DMS153 treated with DMSO at 0.1 percent for 48 hours (cell line): ENCODE measurements around the gene ADK.

Experiments used
- DNase-seq: peaks from one replicate; lab custom pipeline; 2025; ENCODE audit not compliant: unreplicated experiment; lab: John Stamatoyannopoulos, UW

Gene ADK

GRCh38 chr10:74234569-74234968 lies 83.5 kb downstream of the ADK start:
- no peak for DNase-seq

DNA sequence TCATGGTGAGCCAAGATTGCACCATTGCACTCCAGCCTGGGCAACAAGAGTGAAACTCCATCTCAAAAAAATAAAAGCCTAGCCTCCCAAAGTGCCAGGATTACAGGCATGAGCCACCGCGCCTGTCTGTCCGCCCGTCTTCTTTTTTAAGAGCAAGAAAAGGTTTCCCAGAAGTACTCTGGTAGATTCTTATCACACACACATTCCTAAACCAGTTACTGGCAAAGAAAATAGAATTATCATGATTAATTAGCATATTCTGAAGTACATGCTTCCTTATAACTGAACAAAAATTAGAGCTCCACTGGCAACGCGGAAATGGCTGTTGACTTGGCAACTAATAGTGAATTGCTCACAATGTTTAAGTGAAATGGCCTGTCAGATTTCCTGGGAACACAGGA lies 87.0 kb downstream of the ADK start:
- no peak for DNase-seq

- no peak for DNase-seq
These were observed 87.5 kb downstream of the ADK start for GRCh38 chr10:74238516-74238915.

DNA sequence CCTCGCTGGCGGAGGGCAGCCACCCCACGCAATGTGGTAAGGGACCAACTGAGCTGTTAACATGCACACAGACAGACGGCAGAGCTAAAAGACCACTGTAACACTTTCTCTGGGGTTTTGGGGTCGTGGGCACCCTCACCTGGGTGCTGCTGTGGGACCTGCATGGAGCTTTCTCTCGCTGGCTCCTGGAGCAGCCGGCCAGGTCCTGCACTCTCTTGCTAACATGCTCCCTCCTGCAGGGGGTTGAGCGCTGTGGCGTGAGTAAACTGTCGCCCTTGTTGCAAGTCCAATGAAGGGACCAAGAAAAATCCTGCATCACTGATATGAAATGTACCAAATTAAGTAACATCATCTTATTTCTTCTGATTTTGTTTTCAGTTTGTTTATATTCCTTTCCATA lies 92.0 kb downstream of the ADK start:
- no peak for DNase-seq

DNA sequence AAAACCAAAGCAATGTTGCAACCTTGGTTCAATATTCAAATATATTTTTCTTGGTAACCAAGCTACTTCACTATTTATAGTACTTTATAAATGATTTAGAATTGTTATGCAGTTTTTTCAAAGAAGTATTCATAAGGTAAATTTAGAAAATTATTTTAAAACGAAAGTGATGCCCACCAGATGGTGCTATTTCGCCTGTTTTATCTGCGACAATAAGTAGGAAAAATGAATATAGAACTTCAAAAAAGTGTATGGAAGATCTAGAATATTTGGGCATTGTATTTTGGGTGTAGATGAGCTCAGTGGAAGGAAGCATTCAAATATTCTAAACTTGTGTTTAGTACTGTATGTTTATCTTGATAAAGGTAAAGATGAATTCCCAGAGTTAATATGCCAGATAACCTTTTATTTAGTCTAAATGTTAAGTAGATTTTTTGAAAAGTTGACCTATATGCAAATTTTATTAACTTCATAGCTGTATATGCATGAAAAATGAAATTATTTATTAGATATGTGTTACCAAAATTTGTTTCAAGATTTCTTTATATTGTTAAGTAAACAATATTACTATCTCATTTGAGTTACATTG lies 93.2 kb downstream of the ADK start:
- DNase-seq = peak; percentile 36

DNA sequence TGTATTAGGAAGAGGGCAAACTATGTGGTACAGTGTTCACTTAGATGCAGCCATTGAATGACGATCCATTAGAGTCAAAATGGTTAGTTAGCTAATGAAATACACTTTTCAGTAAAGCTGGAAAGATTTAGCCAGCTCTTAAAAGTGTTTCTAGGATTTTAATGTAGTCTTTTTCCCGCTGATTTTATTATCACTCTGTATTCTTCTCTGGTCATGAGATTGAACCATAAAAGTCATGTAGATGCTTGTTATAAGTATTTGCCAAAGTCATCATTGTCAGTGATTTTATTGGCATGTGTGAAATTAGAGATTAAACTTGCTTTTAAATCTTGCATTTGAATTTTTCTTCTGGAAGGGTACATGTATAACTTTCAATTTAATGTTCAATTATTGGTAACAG lies 93.8 kb downstream of the ADK start:
- no peak for DNase-seq

- DNase-seq = no peak
These were observed 95.5 kb downstream of the ADK start for GRCh38 chr10:74246495-74246894.

DNA sequence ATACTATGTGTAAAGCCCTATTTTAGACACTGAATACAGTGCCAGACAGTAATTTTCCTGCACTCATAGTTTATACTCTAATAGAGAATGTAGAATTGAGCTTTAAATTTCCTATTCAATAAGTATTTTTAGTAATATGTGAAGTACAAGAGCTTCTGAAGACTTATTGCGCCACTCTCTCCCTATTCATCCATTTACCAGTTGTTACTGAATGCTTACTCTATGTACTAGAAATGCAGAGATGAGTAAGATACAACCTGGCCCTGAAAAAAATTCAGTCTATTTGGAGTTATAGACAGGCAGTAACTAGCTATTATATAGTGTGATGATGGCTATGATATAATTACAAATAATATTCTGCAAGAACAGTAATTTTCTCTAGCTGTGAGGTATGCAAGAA lies 98.8 kb downstream of the ADK start:
- no peak for DNase-seq

DNA sequence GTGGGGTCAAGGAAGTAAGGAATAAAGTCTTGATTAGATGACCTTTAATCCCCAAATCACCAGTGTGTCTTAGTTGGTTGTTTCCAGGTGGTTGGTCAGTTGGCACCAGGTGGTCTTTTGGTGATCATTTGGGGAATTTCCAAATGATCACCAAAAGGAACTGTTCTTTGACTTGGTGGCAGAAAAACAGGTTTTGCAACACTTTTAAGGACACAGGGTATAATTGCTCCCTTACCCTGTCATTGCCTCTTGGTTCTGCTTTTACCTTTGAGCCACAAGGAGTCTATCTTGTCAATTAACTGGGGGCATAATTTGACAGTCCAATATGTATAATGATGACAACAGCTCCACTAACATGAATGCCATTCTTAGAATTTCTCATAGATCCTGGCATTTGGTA lies 104.2 kb downstream of the ADK start:
- DNase-seq = no peak

DNA sequence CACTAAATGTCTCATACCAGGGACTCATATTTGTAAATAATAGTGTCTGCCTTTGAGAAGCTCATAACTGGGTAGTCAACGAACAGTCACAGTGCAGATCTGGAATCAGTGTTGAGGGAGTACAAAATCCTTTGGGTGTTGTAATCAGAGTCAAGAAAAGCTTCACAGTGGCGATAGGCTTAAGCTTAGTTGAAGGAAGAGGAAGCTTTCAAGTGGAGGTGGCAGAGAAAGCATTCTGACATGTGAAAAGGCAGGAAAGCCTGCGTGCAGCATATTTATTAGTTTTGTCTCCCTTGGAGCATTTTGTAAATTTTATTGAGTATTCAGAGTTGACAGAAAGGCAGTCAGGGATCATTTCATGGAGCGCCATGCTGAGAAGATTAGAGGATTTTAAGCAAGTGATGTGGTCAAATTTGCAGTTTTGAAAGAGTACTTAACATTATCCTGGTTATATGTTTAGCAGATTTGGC lies 104.9 kb downstream of the ADK start:
- DNase-seq = no peak

GRCh38 chr10:74262856-74263255 lies 111.8 kb downstream of the ADK start:
- DNase-seq = no peak

DNA sequence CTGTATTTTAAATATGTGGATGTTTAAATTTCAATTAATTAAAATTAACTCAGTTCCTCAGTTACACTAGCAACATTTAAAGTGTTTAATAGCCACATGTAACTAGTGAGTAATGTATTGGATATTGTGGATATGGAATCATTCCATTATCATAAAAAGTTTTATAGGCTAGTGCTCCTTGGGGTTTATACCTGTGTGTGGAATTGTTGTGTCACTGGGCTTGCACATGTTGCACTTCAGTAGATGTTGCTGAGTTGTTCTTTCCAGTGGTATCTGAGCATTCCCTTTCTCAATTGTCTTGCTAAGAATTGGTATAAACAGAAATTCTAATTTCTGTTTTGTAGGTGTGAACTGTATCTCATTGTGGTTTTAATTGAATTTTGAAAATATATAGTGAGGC lies 113.0 kb downstream of the ADK start:
- no peak for DNase-seq

DNA sequence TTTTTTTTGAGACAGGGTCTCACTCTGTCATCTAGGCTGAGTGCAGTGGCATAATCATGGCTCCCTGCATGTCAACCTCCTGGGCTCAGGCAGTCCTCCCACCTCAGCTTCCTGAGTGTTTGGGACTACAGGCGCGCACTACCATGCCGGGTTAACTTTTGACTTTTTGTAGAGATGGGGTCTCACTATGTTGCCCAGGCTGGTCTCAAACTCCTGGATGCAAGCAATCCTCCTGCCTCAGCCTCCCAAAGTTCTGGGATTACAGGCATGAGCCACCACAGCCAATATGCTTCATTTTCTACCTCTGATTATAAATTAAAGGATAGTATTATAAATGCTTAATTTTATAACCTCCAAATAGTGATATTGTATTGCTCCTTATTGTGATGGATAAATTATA lies 121.3 kb downstream of the ADK start:
- DNase-seq = no peak

DNA sequence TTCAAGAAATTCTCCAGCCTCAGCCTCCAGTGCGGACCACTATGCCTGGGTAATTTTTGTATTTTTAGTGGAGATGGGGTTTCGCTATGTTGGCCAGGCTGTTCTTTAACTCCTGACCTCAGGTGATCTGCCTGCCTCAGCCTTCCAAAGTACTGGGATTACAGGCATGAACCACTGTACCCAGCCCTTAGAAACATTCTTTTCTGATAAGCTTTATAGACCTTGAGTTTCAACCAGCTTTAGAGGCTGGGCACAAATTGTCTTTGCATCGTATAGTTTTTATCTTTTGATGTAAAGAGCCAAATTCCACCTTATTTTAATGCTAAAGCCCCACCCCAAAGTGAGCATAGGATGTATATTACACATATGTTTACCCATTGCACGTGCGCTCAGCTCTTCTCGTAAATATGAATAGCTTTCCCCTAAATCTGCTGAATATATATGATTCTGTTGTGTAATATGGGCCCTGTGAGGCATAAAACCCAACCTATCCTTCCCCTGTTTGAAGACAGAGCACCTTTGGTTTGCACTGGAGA lies 124.8 kb downstream of the ADK start:
- DNase-seq = no peak

GRCh38 chr10:74276416-74276815 lies 125.4 kb downstream of the ADK start:
- DNase-seq = no peak

DNA sequence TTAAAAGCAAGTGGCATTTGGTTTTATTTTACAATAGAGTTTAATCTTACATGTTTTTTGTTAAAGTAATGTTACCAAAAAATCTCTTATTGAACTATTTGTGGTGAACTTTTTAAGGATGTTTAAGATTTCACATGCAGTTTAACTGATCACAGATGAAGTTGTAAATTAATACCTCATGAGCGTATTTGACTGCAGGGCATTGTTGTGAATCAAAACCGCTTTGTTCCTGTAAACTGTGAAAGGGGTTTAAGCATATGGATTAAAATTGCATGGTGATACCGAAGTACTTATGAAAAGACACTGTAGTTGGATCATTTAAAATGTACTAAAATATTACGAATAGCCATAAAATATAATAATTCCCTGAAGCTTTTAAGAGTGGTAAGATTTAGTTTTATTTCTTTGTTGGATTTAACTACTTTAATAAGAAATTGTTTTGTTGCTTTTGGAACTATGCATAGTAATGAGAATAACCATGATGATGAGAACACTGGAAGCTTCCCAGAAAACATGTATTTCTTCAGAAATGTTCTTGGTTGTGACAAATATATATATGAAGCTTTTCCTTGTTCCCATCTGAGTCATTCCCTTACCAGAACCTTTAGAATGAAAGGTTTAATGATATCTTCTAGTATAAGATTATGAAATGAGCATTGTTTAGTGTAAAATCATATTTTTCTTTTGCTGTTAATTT lies 131.3 kb downstream of the ADK start:
- no peak for DNase-seq

DNA sequence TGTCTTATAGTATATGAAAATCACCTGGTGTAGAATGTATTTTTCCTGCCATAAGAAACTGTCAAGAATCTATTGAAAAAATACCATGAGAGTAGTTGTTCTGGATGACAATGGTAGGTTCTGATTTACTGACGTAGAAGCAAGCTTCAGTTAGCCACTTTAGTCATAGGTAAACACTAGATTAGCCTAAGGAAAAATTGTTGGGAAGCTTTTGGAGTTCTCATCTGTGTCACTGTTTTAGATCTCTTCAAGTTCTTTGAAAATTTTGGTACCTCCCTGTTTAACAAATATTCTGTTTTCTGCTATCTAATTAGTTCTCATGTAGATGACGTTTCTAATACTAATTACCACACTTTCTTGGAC lies 131.8 kb downstream of the ADK start:
- DNase-seq = no peak

DNA sequence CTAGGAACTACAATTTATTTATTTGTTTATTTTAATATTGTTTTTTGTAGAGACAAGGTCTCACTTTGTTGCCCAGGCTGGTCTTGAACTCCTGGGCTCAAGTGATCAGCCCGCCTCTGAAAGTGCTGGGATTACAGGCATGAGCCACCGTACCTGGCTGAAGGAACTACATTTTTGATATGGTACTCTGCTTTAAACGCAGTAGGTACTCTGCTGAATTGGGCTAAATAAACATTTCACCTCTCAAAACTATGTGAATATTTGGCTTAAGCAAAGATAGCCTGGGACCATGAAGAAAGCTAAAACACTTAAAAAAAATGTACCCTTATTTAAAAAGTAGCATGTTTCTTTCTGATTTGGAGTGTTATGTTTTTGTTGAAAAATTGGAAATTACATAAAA lies 138.2 kb downstream of the ADK start:
- DNase-seq = no peak

DNA sequence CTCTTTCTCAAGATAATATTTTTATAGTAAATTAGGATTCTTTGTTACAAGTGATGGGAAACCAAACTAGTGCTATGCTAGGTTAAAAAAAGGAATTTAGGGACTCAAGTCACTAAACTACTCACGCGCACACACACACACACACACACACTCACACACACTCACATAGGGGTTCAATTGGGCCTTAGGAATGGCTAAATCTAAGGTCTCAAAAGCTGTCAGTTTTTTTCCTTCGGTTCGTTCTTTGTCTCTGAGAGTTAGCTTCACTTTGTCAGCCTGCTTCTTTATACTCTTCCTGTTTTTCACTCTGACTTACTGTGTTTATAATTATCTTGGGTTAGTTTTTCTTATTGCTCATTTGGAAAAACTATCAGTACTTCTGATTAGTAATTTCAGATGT lies 138.9 kb downstream of the ADK start:
- DNase-seq = no peak

GRCh38 chr10:74290708-74291107 lies 139.7 kb downstream of the ADK start:
- no peak for DNase-seq

DNA sequence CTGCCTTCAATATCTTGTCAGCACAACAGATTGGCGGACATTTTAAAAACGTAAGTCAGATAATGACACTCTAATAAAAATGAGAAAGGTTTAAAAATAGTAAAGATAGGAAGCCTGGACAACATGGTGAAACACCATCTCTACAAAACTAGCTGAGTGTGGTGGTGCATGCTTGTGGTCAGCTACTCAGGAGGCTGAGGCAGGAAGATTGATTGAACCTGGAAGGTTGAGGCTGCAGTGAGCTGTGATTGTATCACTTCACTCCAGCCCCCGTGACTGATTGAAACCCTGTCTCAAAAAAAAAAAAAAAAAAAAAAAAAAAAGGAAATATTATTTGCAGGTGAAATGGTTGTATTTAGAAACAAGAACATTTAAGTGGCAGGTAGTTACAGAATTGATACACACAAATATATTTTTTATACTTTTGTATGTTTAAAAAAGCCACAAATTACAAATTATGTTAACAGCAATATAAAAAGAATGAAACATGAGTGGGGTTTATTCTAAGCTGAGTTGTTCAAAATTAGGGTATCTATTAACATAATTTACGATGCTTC lies 141.9 kb downstream of the ADK start:
- DNase-seq = no peak

- DNase-seq = peak; percentile 53
These were observed 142.8 kb downstream of the ADK start for GRCh38 chr10:74293686-74294371.
